DOHH2 (cell line): ENCODE data around the gene PRDM2.

Source experiments
- H3F3A ChIP-seq: fragments of 200-600 bp; sonication (generic), shearing (Covaris generic); 2 replicates; pipeline ENCODE4 v1.6.0; 2016; ENCODE audit warnings: antibody characterized with exemption, mild to moderate bottlenecking; ENCODE audit not compliant: control insufficient read depth, insufficient read depth
- H3K27ac ChIP-seq: fragments of 200-600 bp; sonication (generic); 2 replicates; pipeline ENCODE4 v1.5.1; 2014; ENCODE audit warnings: low read depth, mild to moderate bottlenecking, low read length, moderate library complexity
- H3K27me3 ChIP-seq: fragments of 200-600 bp; sonication (generic); 2 replicates; pipeline ENCODE4 v1.6.1; 2014; ENCODE audit warnings: mild to moderate bottlenecking, low read length, mixed read lengths; ENCODE audit not compliant: control insufficient read depth
- H3K36me3 ChIP-seq: fragments of 200-600 bp; sonication (generic); 2 replicates; pipeline ENCODE4 v1.6.1; 2014; ENCODE audit warnings: mild to moderate bottlenecking, low read length, moderate library complexity, mixed read lengths; ENCODE audit not compliant: control insufficient read depth
- H3K4me1 ChIP-seq: fragments of 200-600 bp; sonication (generic); 2 replicates; pipeline ENCODE4 v1.6.1; 2014; ENCODE audit warnings: mild to moderate bottlenecking, low read length, mixed read lengths; ENCODE audit not compliant: control insufficient read depth
- H3K4me2 ChIP-seq: fragments of 200-600 bp; sonication (generic); 2 replicates; pipeline ENCODE4 v1.6.0; 2014; ENCODE audit warnings: mild to moderate bottlenecking, low read length, moderate library complexity
- H3K4me3 ChIP-seq: fragments of 200-600 bp; sonication (generic); 2 replicates; pipeline ENCODE4 v1.5.1; 2014; ENCODE audit warnings: mild to moderate bottlenecking, low read length, mixed read lengths
- H3K79me2 ChIP-seq: fragments of 200-600 bp; sonication (generic); 2 replicates; pipeline ENCODE4 v1.6.1; 2014; ENCODE audit warnings: mild to moderate bottlenecking, low read length, mixed read lengths; ENCODE audit not compliant: control insufficient read depth
- H3K9me2 ChIP-seq: fragments of 200-600 bp; sonication (generic); replicated peaks from 2 replicates; pipeline ENCODE4 v1.6.1; 2014; ENCODE audit warnings: mild to moderate bottlenecking, low read length, mixed read lengths; ENCODE audit not compliant: control insufficient read depth
- H3K9me3 ChIP-seq: fragments of 200-600 bp; sonication (generic); 2 replicates; pipeline ENCODE4 v1.6.1; 2014; ENCODE audit warnings: antibody characterized with exemption, low read length, mixed read lengths; ENCODE audit not compliant: control insufficient read depth, insufficient read depth
- H4K20me1 ChIP-seq: fragments of 200-600 bp; sonication (generic); 2 replicates; pipeline ENCODE4 v1.6.0; 2014; ENCODE audit warnings: low read depth, mild to moderate bottlenecking, antibody characterized with exemption, low read length, moderate library complexity; ENCODE audit not compliant: control insufficient read depth, insufficient read depth
- EZH2phosphoT487 ChIP-seq: fragments of 200-600 bp; sonication (generic); IDR thresholded peaks from 2 replicates; pipeline ENCODE4 v1.6.1; 2017; ENCODE audit warnings: borderline replicate concordance, mild to moderate bottlenecking, antibody characterized with exemption, low read length, moderate library complexity, mixed read lengths
- TF ChIP-seq, protein P1 (sequence below): fragments of 200-600 bp; sonication (generic); IDR thresholded peaks from one replicate; pipeline ENCODE4 v1.5.1; 2014; ENCODE audit warnings: antibody characterized with exemption, mild to moderate bottlenecking, low read depth, low read length; ENCODE audit not compliant: poor library complexity, severe bottlenecking

The PRDM2 gene

DNA sequence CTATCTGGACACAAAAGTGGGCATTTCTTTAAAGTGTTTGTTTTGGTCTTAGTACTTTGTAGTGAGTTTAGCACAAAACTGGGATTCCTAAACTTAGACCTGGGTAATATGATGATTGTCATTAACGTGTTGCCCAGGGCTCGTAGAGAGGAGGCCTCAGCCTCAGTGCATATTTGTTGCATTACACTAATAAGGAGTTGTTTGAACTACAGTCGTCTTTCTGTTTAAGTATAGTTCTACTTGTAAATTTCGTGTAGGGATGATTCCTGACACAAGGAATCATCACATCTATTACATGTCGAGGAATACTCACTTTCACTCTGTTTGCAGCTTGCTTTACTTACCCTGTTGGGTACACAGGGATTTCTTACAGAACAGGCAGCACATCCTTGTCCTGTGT lies 85.0 kb downstream of the PRDM2 start:
- TF ChIP-seq EZH2phosphoT487: no peak
- TF ChIP-seq, protein P1, sequence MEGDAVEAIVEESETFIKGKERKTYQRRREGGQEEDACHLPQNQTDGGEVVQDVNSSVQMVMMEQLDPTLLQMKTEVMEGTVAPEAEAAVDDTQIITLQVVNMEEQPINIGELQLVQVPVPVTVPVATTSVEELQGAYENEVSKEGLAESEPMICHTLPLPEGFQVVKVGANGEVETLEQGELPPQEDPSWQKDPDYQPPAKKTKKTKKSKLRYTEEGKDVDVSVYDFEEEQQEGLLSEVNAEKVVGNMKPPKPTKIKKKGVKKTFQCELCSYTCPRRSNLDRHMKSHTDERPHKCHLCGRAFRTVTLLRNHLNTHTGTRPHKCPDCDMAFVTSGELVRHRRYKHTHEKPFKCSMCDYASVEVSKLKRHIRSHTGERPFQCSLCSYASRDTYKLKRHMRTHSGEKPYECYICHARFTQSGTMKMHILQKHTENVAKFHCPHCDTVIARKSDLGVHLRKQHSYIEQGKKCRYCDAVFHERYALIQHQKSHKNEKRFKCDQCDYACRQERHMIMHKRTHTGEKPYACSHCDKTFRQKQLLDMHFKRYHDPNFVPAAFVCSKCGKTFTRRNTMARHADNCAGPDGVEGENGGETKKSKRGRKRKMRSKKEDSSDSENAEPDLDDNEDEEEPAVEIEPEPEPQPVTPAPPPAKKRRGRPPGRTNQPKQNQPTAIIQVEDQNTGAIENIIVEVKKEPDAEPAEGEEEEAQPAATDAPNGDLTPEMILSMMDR: no peak
- H3K4me2 ChIP-seq: no peak overlapping the region
- no peaks in the 10 kb centered on the region for H3K27me3 ChIP-seq
- no peak overlapping the region for H3K27ac ChIP-seq
- peaks cover 75% of the 10 kb centered on the region for H4K20me1 ChIP-seq
- peaks cover 24% of the 10 kb centered on the region for H3K4me1 ChIP-seq
- H3F3A ChIP-seq: peaks cover 28% of the 10 kb centered on the region
- no peaks in the 10 kb centered on the region for H3K9me2 ChIP-seq
- no peak overlapping the region for H3K4me3 ChIP-seq
- H3K36me3 ChIP-seq: peaks cover 98% of the 10 kb centered on the region
- no peaks in the 10 kb centered on the region for H3K9me3 ChIP-seq
- H3K79me2 ChIP-seq: peaks cover 100% of the 10 kb centered on the region

DNA sequence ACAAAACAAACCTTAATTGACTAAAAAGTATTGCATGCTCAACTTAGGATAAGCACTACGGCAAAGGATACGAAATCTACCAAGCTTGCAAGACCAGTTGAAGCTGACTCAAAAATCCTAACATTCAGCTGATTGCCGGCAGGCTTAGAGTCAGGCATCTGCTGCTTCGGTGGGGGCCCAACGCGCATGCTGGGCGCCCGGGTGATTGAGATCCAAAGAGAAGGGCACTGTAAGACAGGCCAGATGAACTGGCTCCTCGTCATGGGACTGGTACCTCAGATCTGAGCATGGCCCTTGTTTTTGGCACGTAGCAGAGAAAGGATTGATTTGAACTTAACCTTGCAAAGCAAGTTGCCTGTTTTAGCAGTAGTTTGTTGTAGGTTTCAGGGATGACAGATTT lies 86.6 kb downstream of the PRDM2 start:
- peaks cover 62% of the 10 kb centered on the region for H4K20me1 ChIP-seq
- peaks cover 10% of the 10 kb centered on the region for H3K4me1 ChIP-seq
- H3K9me2 ChIP-seq: no peaks in the 10 kb centered on the region
- no peak overlapping the region for H3K4me2 ChIP-seq
- H3K27ac ChIP-seq: no peak overlapping the region
- peaks cover 99% of the 10 kb centered on the region for H3K79me2 ChIP-seq
- H3K27me3 ChIP-seq: no peaks in the 10 kb centered on the region
- H3K36me3 ChIP-seq: peaks cover 98% of the 10 kb centered on the region
- H3K9me3 ChIP-seq: no peaks in the 10 kb centered on the region
- TF ChIP-seq, protein P1: no peak
- TF ChIP-seq EZH2phosphoT487: no peak
- H3F3A ChIP-seq: peaks cover 35% of the 10 kb centered on the region
- H3K4me3 ChIP-seq: no peak overlapping the region

DNA sequence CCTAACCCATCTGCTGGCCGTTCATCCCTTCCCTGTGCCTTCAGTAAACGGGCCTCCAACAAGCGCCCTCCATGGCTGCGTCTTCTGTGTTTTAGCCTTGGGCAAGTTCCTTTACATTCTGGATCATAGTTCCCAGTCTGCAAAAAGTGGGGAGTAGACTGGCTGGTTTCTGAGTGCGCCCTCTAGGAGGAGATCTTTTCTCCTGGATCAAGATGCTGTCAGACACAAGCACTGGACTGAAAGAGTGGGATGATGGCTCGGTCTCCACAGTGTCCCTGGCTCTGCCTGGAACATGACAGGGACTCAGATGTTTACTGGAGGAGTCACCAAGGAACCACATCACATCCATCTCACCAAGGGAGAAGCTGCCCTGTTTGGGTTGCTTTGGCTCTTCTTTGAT lies 88.8 kb downstream of the PRDM2 start:
- no peak overlapping the region for H3K4me2 ChIP-seq
- peaks cover 51% of the 10 kb centered on the region for H4K20me1 ChIP-seq
- H3K9me2 ChIP-seq: no peaks in the 10 kb centered on the region
- H3K9me3 ChIP-seq: no peaks in the 10 kb centered on the region
- TF ChIP-seq, protein P1: peak; percentile 25
- no peak for TF ChIP-seq EZH2phosphoT487
- H3K79me2 ChIP-seq: peaks cover 86% of the 10 kb centered on the region
- no peak overlapping the region for H3K4me3 ChIP-seq
- H3K36me3 ChIP-seq: peaks cover 97% of the 10 kb centered on the region
- no peaks in the 10 kb centered on the region for H3K27me3 ChIP-seq
- peaks cover 15% of the 10 kb centered on the region for H3K4me1 ChIP-seq
- no peak overlapping the region for H3K27ac ChIP-seq
- peaks cover 28% of the 10 kb centered on the region for H3F3A ChIP-seq
